ENCODE measurements around the gene SPZ1.
"Not testable (repeated sequence)": the region's sequence is repeated elsewhere in the genome, so short reads cannot be mapped to it uniquely, and the experiment has no call there.

The SPZ1 gene, protein sequence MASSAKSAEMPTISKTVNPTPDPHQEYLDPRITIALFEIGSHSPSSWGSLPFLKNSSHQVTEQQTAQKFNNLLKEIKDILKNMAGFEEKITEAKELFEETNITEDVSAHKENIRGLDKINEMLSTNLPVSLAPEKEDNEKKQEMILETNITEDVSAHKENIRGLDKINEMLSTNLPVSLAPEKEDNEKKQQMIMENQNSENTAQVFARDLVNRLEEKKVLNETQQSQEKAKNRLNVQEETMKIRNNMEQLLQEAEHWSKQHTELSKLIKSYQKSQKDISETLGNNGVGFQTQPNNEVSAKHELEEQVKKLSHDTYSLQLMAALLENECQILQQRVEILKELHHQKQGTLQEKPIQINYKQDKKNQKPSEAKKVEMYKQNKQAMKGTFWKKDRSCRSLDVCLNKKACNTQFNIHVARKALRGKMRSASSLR

DNA sequence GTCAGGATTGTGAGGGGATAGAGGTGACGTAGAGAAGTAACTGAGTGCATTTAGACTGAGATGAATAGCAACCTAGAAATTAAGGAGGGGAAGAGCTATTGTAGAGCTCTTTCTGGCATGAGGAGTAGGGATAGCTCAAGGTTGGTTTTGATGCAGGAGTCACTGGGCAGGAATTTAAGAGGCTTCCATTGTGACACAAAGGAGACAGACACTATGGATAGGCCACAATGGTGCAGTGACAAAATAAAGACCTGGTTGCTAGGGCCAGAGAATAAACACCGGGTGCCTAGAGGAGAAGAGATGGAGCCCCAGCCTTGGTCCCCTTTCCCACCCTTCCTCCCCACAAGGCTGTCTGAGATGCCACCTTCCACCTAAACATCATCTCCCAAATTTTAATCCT, at the start of gene SPZ1:
TSS of gene SPZ1 (plus strand) at position 301 of the 400 bp plus-strand sequence. CDS start 214 bp downstream, outside the sequence.
- DNase-seq (ENCODE audit: low spot score): no peak

DNA sequence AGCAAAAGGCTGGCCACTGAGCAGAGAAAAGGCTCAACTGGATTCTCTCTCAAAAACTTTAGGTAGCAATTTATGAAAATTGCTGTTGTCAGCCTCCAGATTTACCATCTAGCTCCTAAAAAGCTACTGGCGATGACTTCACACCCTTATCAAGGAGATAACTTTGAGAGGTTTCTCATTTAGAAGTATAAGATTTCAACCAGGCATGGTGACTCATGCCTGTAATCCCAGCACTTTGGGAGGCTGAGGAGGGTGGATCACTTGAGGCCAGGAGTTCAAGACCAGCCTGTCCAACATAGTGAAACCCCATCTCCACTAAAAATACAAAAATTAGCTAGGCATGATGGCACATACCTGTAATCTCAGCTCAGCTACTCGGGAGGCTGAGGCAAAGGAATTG, 49.3 kb upstream of the SPZ1 start:
- not testable (repeated sequence) for DNase-seq (ENCODE audit: low spot score)

DNA sequence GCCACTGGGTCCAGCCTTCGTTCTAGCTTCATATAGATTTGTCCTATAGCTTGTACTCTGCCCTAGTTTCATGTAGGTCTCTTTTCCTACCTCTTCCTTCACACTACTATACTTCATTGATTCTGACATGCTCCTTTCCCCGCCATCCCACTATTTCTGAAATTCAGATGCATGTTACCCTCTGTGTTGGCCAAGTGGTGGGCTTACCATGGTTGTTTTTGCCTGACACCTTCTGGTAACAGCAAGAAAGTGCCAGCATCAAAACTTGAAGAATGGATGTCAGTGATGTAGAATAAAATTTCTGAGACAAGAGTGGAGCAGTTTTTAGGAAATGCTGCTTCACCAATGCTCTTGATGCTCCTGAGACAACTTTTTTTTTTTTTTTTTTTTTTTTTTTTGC, 44.5 kb upstream of the SPZ1 start:
- peak; percentile 63 for DNase-seq (ENCODE audit: low spot score)

DNA sequence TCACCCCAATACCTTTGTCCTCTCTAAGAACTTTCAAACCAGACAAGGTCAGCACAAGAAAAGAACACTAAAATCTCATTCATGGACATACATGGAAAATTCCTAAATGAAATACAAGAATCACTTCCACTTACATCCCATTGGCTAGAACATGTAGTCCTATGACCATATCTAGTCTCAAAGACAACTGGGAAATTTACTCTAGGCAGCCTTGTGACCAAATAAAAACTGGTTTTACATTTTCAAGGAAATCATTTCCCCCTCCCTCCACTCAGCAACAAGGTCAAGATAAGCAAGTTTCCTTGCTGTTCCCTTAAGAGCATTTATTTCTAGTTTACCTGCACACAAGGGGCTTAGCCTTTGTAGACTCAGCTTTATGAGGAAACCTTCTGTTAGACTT, 43.6 kb upstream of the SPZ1 start:
- no peak for DNase-seq (ENCODE audit: low spot score)

DNA sequence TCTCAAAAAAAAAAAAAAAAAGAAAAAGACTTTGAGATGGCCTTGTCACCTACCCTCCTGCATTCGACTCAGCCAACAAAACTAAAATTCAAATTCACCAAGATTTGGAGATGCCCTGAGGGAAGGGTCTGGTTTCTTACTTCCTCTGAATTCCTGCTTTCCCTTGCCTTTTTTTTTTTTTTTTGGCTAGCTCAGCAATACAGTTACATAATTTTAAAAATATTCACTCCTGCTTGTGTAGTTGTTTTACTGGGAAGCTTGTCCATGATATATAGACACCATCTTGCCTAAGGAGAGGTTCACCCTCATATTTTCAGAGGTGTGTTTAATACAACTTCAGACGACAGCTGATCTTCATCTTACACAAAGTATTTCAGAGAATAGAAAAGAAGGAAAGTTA, 42.6 kb upstream of the SPZ1 start:
- DNase-seq (ENCODE audit: low spot score): no peak

DNA sequence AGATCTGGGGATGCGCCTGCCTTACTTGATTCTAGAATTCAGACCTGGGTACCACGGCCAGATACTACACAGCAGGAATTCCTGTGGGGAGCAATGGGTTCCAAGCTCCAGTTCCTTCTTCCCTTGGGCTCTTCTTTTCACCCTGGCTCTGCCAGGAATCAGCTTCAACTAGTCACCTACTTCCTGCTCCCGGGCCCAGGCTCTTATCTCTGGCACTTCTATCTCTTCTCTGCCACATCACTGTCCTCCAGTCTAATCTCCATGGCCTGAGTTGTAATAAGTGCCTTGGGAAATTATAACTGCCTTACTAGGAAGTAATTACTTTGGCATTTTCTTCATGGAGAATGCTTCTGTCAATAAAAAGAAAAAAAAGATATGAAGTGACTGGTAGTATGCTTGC, 37.7 kb upstream of the SPZ1 start:
- DNase-seq (ENCODE audit: low spot score): no peak

DNA sequence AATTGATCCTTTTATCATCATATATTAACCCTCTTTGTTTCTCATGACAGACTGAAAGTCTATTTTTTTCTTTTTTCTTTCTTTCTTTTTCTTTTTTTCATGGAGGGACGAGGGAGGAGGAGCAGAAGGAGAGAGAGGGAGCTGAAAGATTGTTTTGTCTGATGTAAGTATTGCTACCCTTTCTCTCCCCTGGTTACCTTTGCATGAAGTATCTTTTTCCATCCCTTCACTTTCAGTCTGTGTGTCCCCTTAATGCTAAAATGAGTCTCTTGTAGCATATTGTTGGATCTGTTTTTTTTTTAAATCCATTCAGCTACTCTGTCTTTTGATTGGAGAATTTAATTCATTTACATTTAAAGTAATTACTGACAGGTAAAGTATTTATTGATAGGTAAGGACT, 36.4 kb upstream of the SPZ1 start:
- DNase-seq (ENCODE audit: low spot score): no peak

DNA sequence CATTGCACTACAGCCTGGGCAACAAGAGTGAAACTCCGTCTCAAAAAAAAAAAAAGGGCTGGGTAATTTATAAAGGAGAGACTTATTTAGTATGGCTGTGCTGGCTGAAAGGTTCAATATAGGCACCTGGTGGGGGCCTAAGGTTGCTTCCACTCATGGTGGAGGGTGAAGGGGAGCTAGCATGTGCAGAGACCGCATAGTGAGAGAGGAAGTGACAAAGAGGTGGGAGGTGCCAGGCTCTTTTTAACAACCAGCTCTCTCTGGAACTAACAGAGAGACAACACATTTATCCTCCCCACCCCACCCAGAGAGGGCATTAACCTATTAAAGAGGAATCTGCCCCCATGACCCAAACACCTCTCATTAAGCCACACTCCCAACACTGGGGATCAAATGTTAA, 35.1 kb upstream of the SPZ1 start:
- DNase-seq (ENCODE audit: low spot score): no peak

DNA sequence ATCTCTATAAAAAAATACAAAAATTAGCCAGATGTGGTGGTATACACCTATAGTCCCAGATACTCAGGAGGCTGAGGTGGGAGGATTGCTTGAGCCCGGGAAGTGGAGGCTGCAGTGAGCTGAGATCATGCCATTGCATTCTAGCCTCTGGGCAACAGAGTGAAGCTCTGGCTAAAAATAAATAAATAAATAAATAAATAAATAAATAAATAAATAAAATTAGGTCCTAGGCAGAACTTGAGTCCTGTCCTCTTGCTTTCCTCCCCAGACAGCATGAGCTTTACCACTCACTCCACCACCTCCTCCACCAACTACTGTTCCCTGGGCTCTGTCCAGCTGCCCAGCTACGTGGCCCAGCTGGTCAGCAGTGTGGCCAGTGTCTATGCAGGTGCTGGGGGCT, 31.6 kb upstream of the SPZ1 start:
- DNase-seq (ENCODE audit: low spot score): no peak

DNA sequence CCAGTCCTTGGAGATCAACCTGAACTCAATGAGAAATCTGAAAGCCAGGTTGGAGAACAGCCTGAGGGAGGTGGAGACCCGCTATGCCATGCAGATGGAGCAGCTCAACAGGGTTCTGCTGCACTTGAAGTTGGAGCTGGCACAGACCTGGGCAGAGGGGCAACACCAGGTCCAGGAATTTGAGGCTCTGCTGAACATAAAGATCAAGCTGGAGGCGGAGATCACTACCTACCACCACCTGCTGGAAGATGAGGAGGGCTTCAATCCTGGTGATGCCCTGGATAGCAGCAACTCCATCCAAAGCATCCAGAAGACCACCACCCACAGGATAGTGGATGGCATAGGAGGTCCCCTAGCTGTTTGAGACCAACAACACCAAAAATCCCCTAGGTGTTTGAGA, 30.5 kb upstream of the SPZ1 start:
- DNase-seq (ENCODE audit: low spot score): no peak

DNA sequence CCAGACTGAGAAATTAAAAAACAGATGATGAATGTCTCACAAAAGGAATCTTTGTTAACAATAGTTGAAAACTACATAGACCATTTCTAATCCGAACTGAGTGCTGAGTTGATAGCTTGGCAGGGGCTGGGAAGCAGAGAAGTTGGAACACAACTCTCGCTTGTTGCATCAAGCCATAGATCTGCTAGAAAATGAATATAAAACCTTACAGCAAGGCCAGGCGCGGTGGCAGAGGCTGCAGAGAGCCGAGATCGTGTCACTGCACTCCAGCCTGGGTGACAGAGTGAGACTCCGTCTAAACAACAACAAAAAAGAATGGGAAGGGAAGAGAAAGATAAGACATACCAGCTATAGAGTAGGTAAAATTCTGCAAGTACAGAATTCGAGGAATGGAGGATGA, 28.0 kb upstream of the SPZ1 start:
- no peak for DNase-seq (ENCODE audit: low spot score)

DNA sequence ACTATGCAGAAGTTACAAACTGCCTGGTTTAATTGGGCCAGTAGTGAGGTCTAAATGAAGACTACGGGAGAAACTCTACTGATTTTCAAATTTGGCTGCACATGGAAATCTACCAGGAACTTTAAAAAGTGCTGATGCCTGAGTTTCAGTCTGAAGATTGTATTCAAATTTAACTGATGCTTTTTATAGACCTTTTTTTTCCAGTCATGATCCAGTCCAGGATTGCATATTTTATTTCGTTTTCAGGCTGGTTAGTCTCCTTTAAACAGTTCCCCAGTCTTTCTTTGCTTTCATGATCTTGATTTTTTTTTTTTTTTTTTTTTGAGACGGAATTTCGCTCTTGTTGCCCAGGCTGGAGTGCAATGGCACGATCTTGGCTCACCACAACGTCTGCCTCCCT, 23.7 kb upstream of the SPZ1 start:
- no peak for DNase-seq (ENCODE audit: low spot score)

DNA sequence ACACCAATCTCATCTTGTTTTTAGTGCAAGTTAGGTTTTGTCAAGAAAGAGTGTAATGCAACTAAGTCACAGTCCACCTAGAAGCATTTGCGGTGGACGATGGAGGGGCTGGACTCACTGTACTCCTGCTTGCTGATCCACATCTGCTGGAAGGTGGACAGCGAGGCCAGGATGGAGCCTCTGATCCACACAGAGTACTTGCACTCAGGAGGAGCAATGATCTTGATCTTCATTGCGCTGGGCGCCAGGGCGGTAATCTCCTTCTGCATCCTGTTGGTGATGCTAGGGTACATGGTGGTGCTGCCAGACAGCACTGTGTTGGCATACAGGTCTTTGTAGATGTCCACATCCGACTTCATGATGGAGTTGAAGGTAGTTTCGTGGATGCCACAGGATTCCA, 20.2 kb upstream of the SPZ1 start:
- DNase-seq (ENCODE audit: low spot score): no peak

DNA sequence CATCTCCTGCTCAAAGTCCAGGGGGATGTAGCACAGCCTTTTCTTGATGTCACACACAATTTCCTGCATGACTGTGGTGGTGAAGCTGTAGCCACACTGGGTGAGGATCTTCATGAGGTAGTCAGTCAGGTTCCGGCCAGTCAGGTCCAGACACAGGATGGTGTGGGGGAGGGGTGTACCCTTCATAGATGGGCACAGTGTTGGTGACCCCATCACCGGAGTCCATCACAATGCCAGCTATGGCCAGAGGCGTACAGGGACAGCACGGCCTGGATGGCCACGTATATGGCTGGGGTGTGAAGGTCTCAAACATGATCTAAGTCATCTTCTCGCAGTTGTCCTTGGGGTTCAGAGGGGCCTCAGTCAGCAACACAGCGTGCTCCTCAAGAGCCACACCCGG, 19.7 kb upstream of the SPZ1 start:
- DNase-seq (ENCODE audit: low spot score): no peak

DNA sequence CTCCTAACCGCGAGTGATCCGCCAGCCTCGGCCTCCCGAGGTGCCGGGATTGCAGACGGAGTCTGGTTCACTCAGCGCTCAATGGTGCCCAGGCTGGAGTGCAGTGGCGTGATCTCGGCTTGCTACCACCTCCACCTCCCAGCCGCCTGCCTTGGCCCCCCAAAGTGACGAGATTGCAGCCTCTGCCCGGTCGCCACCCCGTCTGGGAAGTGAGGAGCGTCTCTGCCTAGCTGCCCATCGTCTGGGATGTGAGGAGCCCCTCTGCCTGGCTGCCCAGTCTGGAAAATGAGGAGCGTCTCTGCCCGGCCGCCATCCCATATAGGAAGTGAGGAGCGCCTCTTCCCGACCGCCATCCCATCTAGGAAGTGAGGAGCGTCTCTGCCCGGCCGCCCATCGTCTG, 19.0 kb upstream of the SPZ1 start:
- not testable (repeated sequence) for DNase-seq (ENCODE audit: low spot score)

DNA sequence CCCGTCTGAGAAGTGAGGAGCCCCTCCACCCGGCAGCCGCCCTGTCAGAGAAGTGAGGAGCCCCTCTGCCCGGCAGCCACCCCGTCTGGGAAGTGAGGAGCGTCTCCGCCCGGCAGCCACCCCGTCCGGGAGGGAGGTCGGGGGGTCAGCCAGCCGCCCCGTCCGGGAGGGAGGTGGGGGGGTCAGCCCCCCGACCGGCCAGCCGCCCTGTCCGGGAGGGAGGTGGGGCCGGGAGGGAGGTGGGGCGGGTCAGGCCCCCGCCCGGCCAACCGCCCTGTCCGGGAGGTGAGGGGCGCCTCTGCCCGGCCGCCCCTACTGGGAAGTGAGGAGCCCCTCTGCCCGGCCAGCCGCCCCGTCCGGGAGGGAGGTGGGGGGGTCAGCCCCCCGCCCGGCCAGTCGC, 18.5 kb upstream of the SPZ1 start:
- DNase-seq (ENCODE audit: low spot score): not testable (repeated sequence)

DNA sequence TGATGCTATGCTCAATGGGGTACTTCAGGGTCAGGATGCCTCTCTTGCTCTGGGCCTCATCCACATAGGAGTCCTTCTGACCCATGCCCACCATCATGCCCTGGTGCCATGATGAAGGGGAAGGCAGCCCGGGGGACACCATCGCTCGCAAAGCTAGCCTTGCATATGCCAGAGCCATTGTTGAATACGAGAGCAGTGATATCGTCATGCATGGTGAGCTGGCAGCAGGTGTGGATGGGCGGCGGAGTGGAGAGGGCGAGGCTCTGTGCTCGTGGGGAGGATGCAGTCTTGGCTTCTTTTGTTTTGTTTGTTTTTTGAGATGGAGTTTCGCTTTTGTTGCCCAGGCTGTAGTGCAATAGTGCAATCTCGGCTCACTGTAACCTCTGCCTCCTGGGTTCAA, 17.2 kb upstream of the SPZ1 start:
- DNase-seq (ENCODE audit: low spot score): no peak

DNA sequence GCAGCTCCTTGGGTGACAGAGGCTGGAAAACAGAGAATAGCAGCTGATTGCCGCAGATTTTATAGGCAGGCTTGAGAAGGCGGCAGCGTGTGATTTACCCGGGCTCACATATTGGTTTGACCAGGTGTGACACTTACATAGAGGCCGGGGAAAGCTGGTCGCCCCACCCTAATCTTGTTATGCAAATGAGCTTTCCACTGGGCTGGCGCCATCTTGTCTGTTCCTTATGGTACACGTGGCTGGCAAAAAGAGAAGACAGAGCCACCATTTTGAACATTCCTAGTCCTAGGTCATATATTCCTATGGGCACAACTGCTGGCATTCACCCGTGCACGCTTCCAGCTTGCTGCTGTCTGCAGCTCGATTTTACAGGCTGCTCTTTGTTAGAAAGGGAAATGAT, 11.3 kb upstream of the SPZ1 start:
- DNase-seq (ENCODE audit: low spot score): no peak

DNA sequence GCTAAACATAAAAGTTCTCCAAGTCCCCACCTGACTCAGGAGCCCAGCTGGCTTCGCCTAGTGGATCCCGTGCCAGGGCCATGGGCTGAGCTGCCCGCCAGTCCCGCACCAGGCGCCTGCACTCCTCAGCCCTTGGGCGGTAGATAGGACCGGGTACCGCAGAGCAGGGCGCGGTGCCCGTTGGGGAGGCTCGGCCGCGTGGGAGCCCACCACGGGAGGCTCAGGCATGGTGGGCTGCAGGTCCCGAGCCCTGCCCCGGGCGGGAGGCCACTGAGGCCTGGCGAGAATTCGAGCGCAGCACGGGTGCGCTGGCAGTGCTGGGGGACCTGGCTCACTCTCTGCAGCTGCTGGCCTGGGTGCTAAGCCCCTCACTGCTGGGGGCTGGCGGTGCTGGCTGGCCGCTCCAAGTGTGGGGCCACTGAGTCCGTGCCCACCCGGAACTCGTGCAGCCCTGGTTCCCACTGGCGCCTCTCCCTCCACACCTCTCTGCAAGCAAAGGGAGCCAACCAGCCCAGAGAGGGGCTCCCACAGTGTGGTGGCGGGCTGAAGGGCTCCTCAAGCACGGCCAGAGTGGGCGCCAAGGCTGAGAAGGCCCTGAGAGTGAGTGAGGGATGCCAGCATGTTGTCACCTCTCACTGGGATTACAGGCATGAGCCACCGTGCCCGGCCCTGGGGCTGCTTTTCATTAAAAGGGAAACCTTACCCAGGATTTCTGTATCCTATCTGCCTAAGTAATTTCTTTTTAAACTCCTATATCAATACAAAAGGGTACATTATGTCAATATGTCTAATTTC, 9.7 kb upstream of the SPZ1 start:
- DNase-seq (ENCODE audit: low spot score): no peak

DNA sequence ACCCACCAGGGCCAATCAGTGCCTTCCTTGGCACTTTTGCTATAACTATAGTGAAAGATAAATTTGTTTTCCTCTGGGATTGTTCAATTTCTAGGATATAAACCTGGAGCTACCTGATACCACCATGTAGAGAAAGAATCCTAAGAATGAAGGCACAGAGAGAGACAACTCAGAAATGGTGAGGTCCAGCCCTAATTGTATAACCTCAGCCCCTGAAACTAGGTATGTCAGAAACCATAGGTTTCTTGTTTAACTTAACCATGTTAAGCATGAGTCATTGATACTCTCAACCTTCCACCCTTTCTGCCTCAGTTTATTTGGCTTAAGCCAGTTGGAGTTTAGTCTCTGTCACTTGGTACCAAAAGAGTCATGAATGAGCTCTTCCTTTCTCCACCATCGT, 4.6 kb upstream of the SPZ1 start:
- no peak for DNase-seq (ENCODE audit: low spot score)

DNA sequence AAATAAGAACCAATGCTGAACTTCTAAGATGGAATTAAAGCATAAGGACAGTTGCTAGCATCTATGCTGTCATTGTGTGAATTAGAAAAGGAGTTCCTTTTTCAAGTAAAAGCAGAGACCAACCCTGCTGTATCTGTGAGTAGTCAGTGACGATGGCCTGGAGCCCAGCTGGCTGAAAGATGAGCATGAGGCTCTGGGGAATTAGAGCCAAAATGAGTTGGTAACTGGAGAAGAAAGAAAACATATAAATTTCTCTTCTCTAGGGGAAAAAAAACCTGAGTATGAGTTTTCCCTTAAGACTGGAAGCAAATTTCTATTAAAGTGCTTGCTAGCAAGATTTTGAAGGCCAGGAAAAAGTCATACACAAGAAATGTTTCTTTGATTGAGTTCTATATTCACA, 1.6 kb upstream of the SPZ1 start:
- no peak for DNase-seq (ENCODE audit: low spot score)

DNA sequence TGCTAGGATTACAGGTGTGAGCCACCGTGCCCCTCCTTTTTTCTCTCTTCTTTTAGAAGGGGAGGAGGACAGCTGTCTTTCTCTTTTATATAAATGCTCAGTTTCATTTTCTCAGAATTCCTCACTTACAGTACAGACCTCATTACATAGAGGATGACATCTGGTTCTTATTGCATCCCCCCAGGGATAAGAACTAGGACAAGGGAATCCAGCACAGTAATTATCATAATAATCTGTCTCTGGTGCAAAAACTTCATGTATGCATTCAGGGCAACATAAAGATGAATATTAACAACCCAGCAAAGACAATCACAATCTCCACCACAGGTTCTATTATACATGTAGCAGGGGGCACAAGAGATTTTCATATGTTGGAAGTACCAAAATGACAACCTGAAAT, 5.1 kb downstream of the SPZ1 start:
- no peak for DNase-seq (ENCODE audit: low spot score)

DNA sequence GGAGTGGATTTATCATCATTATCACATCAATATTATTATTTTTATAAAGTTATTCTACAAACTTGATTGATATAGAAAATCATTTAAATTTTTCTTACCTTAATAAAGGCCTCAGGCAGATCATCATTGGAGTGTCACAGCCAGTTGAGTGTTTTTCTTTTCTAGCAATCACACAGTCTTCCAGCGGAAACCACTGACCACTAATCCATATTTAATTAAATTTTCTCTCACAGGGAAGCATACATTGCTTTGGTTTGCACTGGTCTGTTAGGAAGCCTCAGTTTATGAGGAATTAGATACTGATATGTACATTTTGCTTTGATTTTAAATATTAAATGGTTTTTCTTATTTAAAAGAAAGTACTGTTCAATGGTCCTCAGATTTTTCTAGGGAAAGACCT, 6.7 kb downstream of the SPZ1 start:
- DNase-seq (ENCODE audit: low spot score): no peak

DNA sequence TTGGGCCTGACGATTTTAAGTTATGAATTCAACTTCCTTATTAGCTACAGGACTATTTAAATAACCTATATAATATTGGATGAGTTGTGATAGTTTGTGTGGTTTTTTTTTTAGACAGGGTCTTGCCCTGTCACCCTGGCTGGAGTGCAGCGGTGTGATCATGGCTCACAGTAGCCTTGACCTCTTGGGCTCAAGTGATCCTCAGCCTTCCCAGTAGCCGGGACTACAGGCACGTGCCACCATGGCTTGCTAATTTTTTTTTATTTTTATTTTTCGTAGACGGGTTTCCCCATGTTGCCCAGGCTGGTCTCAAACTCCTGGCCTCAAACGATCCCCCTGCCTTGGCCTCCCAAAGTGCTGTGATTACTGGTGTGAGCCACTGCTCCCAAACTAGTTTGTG, 17.6 kb downstream of the SPZ1 start:
- DNase-seq (ENCODE audit: low spot score): no peak
